Measurements from ENCODE around the gene FAM221B.

FAM221B gene

DNA sequence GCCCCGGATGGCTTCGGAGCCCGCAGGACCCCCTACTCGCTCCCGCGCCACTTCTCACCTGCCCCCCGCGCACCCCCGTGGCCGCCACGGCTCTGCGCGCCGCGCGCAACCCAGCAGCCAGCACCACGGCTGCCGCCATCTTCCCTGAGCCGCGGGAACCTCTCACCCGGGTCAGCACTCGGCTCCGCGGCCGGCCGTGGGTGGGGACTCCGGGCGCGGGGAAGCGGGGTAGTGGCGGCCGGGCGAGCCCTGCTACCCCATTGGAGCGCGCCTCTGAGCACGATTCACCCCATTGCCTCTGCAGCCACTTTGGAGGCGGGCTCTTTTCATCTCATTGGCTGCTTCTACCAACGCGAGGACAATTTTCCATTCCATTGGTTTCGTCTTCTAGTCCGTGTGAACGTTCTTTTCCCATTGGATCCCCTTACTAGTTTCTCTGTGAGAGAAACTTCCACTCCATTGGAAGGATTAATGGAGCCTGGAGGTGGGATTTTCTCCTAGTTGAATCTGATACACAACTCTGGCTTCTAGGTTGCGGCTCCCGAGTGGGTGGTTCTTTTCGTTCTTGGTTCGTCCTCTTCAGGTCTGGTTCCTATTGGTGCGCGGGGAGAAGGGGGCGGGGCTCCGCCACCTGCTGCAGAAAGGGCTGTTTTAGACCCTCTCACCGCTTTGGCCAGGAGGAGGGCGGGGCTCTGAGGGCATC is 13.5 kb downstream of the FAM221B start, which contains the start of gene HINT2:
TSS of gene HINT2 (minus strand) at position 202 of the 703 bp plus-strand sequence. CDS start at position 139, 63 bp downstream.
- peak; percentile 95 to 98 for DNase-seq

DNA sequence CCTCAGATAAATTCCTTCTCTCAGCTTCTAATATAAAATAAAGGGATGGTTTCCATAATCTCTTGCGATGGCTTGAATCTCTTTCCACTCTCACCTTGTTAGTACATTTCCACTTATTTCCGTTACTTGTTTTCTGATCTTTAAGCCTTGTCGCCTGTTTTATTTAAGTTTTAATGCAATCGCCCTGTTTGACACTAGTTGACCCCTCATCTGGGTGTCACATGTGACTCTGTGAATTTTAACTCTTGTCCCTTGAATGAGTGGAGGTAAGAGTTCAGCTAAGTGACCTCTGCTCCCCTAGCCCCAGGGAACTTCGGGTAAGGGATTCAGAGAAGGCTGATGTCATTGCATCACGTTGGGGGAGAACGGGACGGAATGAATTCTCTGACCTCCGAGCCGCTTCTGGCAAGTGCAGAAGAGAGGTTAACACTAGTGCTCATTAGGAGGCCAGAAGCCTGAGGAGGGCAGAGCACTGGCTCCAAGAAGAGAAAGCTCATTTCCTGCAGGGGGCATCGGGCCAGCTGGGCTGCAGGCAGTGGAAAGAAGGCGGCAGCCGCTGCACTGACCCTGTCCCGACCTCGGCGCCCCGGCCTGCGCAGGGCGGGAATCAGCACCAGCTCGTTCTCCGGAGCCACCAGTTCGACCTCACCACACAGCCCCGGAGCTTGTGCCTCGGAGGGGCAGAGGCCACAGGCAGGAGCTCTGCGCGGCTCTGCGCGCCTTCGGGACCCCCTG is 14.3 kb downstream of the FAM221B start:
- DNase-seq: peak in 1 of 2 experiments; percentile 17

DNA sequence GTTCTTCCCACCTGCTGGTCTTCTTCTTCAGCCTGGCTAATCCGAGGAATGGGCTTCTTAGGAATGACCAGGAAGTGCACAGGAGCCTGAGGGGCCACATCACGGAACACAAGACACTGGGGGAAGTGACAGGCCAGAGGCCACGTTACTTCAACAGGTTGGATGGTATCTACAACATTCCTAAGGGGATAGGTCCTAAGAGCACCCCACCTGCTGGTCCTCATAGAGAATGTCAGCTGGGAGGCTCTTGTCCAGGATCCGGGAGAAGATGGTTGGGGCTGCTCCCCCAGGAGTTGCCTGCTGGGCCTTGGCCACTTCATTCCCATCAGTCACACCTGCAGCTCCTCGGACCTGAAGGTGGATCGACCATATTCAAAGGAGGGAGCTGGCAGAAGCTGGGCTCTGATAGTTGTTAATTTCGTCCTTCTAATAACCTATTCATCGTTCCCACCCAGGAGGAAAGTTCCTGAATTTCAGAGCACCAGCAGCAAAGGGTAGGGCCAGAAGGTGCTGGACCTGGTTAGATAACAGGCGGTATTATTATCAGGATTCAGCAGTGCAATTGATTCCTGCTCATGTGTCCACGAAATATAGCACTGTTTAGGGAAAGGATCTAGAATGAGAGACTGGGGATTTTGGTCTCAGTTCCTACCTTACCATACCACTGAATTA is 15.0 kb downstream of the FAM221B start:
- DNase-seq: no peak

DNA sequence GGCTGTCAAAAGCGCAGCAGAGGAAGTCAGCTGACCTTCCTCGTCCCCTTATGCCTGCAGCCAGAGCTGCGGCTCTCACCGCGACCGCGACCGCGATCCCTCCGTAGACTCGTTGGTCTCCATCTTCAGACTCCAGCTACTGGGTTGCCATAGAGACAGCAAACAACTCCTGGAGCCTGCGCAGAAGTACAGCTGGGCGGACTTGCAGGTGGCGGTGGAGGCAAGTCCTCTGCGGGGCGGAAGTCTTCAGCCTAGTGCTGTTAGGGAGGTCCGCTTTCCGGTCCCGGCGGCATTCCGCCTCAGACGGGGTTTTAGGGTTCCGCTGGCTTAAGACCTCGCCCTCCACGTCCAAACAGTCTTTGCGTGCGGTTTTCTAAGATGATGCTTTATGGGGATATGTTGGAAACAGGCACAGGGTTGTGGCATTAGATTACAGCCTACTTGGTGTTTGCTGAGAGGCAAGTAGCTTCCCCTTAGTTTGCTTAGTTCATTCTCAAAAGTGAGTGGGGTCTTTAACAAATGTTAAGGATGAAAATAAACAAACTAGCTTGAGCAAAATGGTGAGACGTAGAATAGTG is 16.4 kb downstream of the FAM221B start, which contains the start of gene SPAG8:
TSS of gene SPAG8 (minus strand) at position 238 of the 578 bp plus-strand sequence. CDS start at position 123, 115 bp downstream.
- DNase-seq: peak; percentile 84 to 94

DNA sequence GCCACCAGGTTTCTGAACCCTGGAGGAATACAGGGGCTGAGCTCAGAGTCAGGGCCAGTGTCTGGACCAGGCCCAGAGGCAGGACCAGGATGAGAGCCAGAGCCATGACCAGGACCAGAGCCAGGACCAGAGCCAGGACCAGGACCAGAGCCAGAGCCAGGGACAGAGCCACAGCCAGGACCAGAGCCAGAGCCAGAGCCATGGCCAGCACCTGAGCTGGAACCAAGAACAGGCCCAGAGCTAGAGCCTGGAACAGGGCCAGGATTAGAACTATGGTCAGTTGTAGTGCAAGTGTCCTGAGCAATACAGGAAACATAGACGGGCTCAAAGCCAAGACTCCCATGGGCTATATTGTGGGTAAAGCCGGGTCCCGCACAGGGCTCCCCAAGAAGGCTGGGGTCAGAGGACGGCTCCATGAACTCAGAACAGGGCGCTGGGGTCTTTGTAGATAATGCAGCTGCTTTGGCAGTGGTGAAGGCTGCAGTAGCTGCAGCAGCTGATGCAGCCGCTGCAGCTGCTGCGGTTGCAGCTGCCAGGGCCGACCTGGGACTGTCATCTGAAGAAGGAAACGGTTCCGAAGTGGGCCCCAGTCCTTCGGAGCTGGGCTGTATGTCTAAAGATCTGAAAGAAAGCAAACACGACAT is 17.0 kb downstream of the FAM221B start:
- no peak for DNase-seq

DNA sequence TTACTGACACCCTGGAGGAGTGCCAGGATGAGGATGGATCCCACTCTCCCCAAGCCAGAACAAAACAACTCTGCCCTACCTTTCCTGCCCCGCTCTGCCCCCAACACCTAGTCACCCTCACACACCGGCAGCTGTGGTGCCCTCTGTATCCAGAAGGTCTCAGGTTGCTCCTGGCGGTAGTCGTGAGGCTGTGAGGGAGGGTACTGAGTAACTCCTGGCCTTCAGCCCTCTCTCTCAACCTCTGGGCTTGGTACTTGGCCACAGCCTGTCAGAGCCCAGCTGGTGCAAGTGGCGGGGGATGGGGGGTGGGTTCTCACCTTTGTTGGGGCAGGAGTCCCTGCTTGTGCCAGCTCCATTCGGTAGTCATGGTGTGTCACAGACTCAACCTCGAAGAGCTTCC is 18.4 kb downstream of the FAM221B start:
- DNase-seq: no peak

DNA sequence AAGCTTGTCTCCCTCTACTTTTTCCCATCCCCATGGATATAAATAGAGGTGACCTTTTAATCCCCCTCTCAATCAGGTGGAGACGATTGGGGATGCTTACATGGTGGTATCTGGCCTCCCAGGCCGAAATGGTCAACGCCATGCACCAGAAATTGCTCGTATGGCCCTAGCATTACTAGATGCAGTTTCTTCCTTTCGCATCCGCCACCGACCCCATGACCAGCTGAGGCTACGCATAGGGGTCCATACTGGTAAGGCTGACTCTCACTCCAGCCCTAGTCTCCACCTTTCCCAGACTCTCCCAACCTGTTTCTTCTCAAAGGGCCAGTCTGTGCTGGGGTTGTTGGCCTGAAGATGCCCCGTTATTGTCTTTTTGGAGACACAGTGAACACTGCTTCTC is 20.1 kb downstream of the FAM221B start:
- DNase-seq: no peak

DNA sequence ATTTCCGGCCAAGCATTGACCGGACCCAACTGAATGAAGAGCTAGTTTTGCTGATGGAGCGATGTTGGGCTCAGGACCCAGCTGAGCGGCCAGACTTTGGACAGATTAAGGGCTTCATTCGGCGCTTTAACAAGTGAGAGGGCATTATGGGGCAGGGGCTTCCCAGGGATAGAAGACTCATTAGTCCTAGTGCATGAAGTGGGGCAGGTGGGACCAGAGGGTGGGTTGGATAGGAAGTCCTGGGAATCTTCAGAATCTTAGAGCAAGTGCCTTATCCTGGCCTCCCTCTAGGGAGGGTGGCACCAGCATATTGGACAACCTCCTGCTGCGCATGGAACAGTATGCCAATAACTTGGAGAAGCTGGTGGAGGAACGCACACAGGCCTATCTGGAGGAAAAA is 22.4 kb downstream of the FAM221B start:
- DNase-seq: no peak

DNA sequence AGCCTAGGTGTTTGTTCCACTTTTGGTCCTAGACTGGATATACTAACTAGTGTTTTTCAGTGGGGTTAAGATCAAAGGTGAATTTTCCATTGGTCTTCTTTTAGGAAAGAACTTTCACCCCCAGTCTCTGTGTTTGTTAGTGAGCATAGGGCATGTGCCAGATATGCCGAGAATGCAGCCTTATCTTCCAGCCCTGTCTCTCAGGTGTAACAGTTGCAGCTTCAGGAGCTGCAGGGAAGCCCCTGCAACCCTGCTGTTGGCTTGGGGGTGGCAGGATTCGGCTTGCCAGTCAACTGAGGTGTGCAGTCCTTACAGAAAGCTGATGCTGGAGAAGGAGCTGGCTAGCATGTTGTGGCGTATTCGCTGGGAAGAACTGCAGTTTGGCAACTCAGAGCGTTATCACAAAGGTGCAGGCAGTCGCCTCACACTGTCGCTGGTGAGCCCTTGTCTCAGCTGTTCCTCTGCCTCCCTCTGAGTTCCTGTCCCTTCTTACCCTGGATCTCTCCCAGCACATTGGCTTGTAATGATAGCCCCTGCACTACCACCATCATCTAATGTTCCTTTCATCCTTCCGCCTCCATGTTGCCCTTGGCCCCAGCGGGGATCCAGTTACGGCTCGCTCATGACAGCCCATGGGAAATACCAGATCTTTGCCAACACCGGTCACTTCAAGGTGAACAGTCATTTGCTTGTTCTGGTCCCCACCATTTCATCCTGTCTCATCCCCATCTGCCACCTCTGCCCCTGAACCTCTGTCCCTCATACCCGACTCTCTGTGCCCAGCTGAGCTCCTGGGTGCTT is 27.0 kb downstream of the FAM221B start:
- no peak for DNase-seq

DNA sequence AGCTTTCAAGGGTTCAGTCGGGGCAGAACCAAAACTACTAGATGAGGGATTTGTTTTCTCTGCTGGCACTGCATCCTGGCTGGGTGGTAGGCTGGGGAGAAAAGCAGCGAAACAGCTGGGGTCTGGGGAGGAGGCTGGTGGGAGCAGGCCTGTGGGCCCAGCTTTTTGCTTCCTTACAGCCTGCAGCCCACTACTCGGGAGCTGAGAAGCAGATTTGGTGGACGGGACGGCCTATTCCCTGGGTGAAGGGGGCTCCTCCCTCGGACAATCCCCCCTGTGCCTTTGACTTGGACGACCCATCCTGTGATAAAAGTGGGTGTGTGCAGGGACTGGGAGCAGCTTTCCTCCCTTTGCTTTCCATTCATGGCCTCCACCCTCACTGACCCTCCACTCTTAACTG is 28.0 kb downstream of the FAM221B start:
- no peak for DNase-seq

DNA sequence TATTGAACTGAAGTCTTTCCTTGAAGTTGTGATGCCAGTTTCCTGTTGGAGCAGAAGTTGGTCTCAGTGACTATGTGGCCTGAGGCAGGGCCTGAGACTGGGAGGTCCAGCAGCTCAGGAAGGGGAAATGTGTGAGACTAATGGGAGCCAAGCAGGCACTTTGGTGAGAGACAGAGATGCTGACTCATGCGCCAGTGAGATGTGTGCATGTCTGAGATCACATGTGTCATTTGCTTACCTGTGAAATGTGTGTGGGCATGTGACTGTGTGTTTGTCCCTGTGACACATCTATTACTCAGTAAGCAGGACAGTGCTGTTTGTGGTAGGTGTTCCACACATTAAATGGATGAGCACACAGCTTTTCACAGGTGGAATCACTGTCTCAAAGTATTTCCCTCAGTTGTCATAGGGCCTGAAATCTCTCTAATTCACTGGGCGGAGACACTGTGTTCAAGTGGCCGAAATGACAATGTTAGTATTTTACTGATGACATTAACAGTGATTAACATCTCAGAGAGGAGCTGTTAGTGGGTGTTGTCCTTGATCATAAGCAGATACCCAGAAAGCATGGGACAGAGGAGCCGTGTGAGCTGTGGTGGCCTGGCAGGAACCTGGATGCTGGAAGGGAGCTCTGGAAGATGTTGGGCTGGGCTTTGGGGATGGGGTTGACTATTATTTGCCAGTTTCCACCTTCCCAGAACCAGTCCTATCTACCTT is 29.7 kb downstream of the FAM221B start:
- peak; percentile 26 to 53 for DNase-seq

DNA sequence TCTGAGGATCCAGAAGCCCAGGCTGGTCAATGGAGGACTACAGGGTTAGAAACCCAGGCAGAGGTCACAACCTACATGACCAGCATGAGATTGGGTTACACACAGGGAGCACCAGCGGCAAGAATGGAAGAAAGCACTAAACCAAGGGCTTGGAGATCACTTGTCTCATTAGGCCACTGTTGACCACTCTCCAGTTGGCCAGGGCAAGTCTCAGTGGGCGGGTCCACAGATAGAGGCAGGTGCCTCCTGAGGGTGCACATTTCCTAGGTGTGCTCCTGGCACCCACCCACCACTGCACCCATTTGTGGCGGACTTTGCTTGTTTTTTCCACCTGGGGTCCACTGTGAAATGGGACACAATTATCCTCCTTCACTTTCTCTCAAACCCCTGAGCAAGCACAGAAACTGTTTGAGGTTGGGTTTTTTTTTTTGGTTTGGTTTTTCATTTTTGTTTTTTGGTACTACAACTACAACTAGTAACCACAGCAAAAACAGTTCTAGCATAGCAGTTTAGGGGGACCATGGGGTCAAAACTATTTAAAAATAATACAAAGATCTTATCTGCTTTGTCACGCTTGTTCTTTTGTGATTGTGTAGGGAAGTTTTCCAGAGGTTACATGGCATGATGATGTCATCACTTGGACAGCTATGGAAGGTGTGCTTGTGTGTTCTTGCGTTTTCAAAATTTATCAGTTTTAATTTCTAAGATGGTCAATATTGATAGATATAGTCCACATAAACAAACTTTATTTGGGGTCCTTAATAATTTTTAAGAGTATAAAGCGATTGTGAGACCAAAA is 31.0 kb downstream of the FAM221B start:
- no peak for DNase-seq

DNA sequence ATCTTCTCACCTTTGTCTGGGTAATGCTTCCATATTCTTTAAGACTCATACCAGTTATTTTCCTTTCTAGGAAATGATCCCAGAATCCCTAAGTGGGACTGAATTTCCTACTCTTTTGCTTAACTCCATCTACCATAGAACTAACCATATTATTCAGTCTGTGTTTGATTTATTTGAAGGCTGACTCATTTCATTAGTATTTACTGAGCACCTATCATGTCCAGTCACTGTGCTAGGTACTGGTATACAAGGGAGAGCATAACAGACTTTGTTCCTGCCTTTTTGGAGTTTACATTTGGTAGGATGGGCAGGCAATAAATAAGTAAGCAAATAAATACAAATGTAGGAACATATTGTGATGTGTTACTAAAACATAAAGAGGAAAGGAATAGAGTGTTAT is 32.8 kb downstream of the FAM221B start:
- no peak for DNase-seq

DNA sequence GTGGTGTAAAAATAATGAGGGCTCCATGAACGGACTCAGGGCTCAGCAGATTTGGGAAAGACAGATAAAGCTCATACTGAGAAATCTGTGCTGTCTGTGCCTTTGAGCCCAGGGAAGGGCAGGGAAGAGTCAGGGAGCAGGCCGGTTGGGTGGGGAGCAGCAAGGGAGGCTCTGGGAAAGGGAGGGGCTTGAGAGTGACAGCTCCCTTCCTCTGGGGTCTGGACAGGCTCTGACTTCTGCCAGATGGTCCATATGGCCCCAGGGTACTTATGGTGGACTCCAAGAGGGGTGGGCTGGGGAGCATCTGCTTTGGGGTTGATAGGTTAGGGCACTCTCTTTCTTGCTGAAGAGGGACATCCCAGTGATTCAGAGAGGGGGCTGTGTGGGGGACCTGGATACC is 35.1 kb downstream of the FAM221B start:
- DNase-seq: no peak

DNA sequence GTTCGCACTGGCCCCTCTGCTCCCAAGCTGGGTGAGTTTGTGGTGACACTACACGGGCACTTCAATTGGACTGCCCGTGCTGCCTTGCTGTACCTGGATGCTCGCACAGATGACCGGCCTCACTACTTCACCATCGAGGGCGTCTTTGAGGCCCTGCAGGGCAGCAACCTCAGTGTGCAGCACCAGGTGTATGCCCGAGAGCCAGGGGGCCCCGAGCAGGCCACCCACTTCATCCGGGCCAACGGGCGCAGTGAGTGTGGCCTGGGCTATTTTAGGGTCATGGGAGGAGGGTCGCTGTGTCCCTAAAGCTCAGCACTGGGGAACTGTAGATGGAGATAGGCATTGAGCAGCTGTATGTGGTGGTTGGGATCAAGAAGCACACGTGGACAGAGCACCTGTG is 35.7 kb downstream of the FAM221B start:
- DNase-seq: no peak

DNA sequence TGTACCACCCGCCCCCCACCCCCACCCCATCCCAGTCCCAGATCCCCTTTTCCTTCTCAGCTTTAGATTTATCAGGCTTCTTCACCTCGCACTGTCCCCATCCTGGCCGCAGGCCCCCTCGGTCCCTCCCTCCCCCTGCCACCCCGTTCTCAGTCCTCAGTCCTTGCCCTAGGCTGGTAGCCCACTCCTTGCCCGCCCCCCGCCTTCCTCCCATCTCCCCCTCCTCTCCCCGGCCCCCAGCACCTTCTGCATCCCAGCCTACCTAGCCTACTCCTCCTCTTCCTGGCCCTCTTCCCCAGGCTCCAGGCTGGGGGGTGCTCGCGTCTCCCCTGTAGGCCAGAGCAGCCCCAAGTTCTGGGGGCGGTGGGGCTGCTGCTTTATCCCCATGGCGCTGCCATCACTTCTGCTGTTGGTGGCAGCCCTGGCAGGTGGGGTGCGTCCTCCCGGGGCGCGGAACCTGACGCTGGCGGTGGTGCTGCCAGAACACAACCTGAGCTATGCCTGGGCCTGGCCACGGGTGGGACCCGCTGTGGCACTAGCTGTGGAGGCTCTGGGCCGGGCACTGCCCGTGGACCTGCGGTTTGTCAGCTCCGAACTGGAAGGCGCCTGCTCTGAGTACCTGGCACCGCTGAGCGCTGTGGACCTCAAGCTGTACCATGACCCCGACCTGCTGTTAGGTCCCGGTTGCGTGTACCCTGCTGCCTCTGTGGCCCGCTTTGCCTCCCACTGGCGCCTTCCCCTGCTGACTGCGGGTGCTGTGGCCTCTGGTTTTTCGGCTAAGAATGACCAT is 36.3 kb downstream of the FAM221B start:
- no peak for DNase-seq

DNA sequence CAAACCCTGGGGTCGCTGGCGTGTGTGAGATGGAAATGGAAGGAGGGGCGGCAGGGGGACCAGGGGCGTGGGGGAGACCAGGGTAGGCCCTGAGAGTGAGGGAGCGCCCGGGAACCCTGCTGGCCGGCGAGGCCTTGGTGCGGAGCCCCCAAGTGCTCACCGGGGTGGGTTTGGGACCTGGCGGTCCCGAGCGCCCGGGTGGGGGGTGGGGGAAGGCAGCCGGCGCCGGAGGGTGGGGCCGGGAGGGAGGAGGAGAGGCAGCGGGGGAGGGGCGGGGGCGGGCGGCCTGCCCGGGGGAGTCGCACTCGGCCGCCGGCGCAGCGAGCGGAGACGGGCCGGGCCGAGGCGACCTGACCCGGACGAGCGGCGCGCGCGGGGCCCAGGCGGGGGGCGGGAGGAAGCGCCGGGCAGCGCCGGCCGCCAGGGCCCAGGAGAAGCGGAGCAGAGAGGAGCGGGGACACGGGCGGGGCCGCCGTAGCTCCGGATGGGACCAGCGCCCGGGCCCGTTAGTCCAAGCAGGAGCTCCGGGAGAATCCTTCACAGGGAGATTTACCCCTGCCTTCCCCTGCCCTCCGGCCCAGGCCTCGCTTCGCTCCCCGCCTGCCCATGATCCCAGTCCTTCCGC is 37.1 kb downstream of the FAM221B start, which contains the start of gene NPR2:
TSS of gene NPR2 (plus strand) at position 295 of the 625 bp plus-strand sequence. CDS start 818 bp downstream, outside the sequence.
- DNase-seq: no peak

DNA sequence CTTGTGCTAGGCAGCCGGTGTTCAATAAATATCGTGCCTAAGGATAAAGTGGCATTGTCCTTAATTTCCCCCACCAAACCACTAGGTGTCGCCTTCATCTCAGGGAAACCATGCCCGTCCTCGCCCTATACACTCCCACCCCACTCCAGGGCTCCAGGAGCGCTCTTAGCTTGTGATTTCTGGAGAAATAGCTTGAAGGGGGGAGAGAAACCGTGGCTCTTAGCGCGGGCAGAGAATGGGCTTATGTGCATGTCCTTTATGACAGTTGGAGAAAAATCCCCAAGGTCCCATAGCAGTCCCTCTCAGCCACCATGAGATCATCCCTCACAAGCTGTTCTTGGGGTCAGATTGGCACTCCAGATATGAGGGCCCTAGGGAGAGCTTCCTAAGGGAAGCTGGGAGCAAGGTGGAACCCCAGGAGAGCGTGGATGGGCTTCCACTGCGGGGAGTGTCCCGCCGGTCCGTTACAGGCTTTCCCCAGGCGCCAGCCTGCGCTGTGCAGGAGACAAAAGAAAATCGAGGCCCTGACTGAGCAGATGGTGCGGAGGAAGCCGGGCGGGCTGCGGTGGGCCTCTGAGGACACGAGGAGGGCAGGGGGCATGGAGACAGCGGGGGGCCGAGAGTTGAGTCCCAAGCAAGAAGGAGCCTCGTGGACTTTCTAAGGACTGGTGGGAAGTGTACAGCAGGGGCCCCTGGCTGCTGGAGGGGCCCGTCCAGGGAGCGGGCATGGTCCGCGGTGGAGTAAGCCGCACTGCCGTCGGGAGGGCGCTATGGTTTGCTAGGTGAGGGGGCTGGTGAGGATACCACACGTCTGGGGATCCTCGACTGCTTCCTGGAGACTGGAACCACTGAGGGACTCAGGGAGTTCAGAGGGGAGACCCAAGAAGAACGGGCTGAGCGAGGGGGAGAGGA is 37.9 kb downstream of the FAM221B start:
- peak; percentile 31 to 45 for DNase-seq
